ENCODE data around the gene LITAFD.

LITAFD gene

DNA sequence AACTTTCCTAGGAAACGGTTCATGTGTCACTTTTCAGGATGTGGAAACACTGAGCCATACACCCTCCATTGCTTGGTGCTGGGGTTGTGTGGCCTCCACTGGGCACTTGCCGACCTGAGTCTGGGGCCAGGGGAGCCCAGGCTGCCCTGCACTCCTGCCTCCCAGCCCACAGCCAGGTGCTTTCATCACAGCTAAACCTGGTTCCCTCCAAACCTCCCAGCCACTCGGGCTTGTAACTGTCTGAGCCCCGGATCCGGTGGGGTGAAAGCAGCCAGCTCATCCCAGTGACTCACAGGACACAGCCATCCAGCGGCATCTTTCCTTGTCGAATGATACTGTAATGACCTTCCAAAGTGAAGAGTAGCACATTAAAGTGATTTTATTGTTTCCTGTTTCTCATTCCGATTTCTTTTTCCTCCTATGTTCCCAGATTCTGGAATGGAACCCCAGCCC lies 33.2 kb upstream of the LITAFD start:
- H3K23ac ChIP-seq (ENCODE audit: low read length) = no peak overlapping the region
- no peak overlapping the region for H3K9ac ChIP-seq (ENCODE audit: low read length)
- no peak overlapping the region for H2AK5ac ChIP-seq (ENCODE audit: low read length)
- WGBS (ENCODE audit: extremely low coverage, insufficient coverage, low lambda C conversion rate) = no CpG with 5 or more reads among the region's 8 CpGs
- no peak overlapping the region for H4K5ac ChIP-seq (ENCODE audit: low read length)
- no peak overlapping the region for H2BK120ac ChIP-seq (ENCODE audit: low read depth, low read length)
- H4K8ac ChIP-seq (ENCODE audit: low read depth, low read length) = no peak overlapping the region
- H3K27ac ChIP-seq (ENCODE audit: low read depth, low read length) = peak overlapping the region; percentile 13
- no peaks in the 10 kb centered on the region for H3K27me3 ChIP-seq (ENCODE audit: insufficient read depth, low read length, poor library complexity)
- no peaks in the 10 kb centered on the region for H3K4me1 ChIP-seq (ENCODE audit: control insufficient read depth, low read depth, low read length)
- H3K56ac ChIP-seq (ENCODE audit: low read length) = no peak overlapping the region
- no peak overlapping the region for H2BK15ac ChIP-seq (replicated peaks; ENCODE audit: low read depth)
- peaks cover 11% of the 10 kb centered on the region for H3K36me3 ChIP-seq (ENCODE audit: control insufficient read depth, insufficient read depth, low read length)
- no peak overlapping the region for H2BK5ac ChIP-seq (ENCODE audit: low read length)
- H3K4me2 ChIP-seq (ENCODE audit: low read length) = no peak overlapping the region
- no peak for DNase-seq
- peaks cover 7% of the 10 kb centered on the region for H3K79me1 ChIP-seq (ENCODE audit: low read length)
- no peak overlapping the region for H3K4ac ChIP-seq (ENCODE audit: low read depth, low read length)
- no peak overlapping the region for H3K4me3 ChIP-seq (ENCODE audit: low read length)
- H3K18ac ChIP-seq (ENCODE audit: low read length) = no peak overlapping the region
- H3K79me2 ChIP-seq (ENCODE audit: control insufficient read depth, insufficient read depth, low read length) = peaks cover 2% of the 10 kb centered on the region

GRCh38 chr16:8849411-8850011 lies 32.6 kb upstream of the LITAFD start:
- H3K4me2 ChIP-seq (ENCODE audit: low read length) = no peak overlapping the region
- no peak overlapping the region for H3K4me3 ChIP-seq (ENCODE audit: low read length)
- no peak overlapping the region for H4K5ac ChIP-seq (ENCODE audit: low read length)
- no peak overlapping the region for H2BK5ac ChIP-seq (ENCODE audit: low read length)
- WGBS (ENCODE audit: extremely low coverage, insufficient coverage, low lambda C conversion rate) = no CpG with 5 or more reads among the region's 19 CpGs
- H3K27me3 ChIP-seq (ENCODE audit: insufficient read depth, low read length, poor library complexity) = no peaks in the 10 kb centered on the region
- no peak overlapping the region for H3K9ac ChIP-seq (ENCODE audit: low read length)
- H3K79me1 ChIP-seq (ENCODE audit: low read length) = peaks cover 7% of the 10 kb centered on the region
- no peak overlapping the region for H3K4ac ChIP-seq (ENCODE audit: low read depth, low read length)
- no peak overlapping the region for H4K8ac ChIP-seq (ENCODE audit: low read depth, low read length)
- H3K27ac ChIP-seq (ENCODE audit: low read depth, low read length) = no peak overlapping the region
- peaks cover 11% of the 10 kb centered on the region for H3K36me3 ChIP-seq (ENCODE audit: control insufficient read depth, insufficient read depth, low read length)
- H3K18ac ChIP-seq (ENCODE audit: low read length) = no peak overlapping the region
- no peak for DNase-seq
- H2AK5ac ChIP-seq (ENCODE audit: low read length) = no peak overlapping the region
- H2BK15ac ChIP-seq (replicated peaks; ENCODE audit: low read depth) = no peak overlapping the region
- no peak overlapping the region for H2BK120ac ChIP-seq (ENCODE audit: low read depth, low read length)
- H3K79me2 ChIP-seq (ENCODE audit: control insufficient read depth, insufficient read depth, low read length) = peaks cover 2% of the 10 kb centered on the region
- H3K4me1 ChIP-seq (ENCODE audit: control insufficient read depth, low read depth, low read length) = no peaks in the 10 kb centered on the region
- H3K23ac ChIP-seq (ENCODE audit: low read length) = no peak overlapping the region
- no peak overlapping the region for H3K56ac ChIP-seq (ENCODE audit: low read length)

DNA sequence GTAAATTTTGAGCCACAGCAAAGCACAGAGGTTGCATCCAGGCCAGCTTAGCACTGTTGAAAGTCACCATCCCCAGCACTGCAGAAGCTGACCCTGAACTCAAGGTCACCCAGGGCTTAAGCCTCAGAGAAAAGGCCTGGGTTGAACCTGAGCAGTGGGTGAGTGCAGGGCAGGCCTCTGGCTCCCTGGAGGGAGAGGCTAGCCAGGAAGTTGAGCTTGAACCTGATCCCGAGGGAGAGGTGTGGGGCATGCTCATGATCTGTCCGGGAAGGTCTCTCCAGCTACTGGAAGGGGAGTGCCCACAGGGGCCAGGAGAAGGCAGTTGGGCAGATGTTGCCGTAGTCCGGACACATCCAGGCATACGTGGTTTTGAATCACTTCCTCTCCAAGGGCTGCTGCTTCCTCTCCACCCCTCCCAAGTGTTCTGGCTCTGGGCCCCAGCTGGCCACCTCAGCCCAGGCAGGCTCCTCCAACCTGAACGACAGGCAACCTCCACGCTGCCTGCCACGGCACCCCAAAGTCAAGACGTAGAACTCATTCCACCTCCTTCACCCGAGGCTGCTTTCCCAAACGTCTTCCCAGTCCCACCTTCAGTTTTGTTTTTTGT lies 31.8 kb upstream of the LITAFD start:
- H3K27me3 ChIP-seq (ENCODE audit: insufficient read depth, low read length, poor library complexity) = no peaks in the 10 kb centered on the region
- WGBS (ENCODE audit: extremely low coverage, insufficient coverage, low lambda C conversion rate) = no CpG with 5 or more reads among the region's 11 CpGs
- no peak overlapping the region for H4K5ac ChIP-seq (ENCODE audit: low read length)

GRCh38 chr16:8851761-8852403 lies 30.3 kb upstream of the LITAFD start:
- no peak overlapping the region for H2AK5ac ChIP-seq (ENCODE audit: low read length)
- H3K79me1 ChIP-seq (ENCODE audit: low read length) = no peaks in the 10 kb centered on the region
- no peak overlapping the region for H3K4me3 ChIP-seq (ENCODE audit: low read length)
- no peak overlapping the region for H3K27ac ChIP-seq (ENCODE audit: low read depth, low read length)
- no peak overlapping the region for H3K4me2 ChIP-seq (ENCODE audit: low read length)
- DNase-seq = no peak
- no peaks in the 10 kb centered on the region for H3K27me3 ChIP-seq (ENCODE audit: insufficient read depth, low read length, poor library complexity)
- no peak overlapping the region for H4K5ac ChIP-seq (ENCODE audit: low read length)
- H3K23ac ChIP-seq (ENCODE audit: low read length) = no peak overlapping the region
- no peak overlapping the region for H4K8ac ChIP-seq (ENCODE audit: low read depth, low read length)
- H3K4me1 ChIP-seq (ENCODE audit: control insufficient read depth, low read depth, low read length) = no peaks in the 10 kb centered on the region
- H2BK120ac ChIP-seq (ENCODE audit: low read depth, low read length) = no peak overlapping the region
- H3K9ac ChIP-seq (ENCODE audit: low read length) = no peak overlapping the region
- no peak overlapping the region for H3K18ac ChIP-seq (ENCODE audit: low read length)
- no peak overlapping the region for H3K4ac ChIP-seq (ENCODE audit: low read depth, low read length)
- WGBS (ENCODE audit: extremely low coverage, insufficient coverage, low lambda C conversion rate) = no CpG with 5 or more reads among the region's 8 CpGs
- H3K36me3 ChIP-seq (ENCODE audit: control insufficient read depth, insufficient read depth, low read length) = peaks cover 14% of the 10 kb centered on the region
- H3K79me2 ChIP-seq (ENCODE audit: control insufficient read depth, insufficient read depth, low read length) = no peaks in the 10 kb centered on the region
- H2BK15ac ChIP-seq (replicated peaks; ENCODE audit: low read depth) = no peak overlapping the region
- no peak overlapping the region for H2BK5ac ChIP-seq (ENCODE audit: low read length)
- no peak overlapping the region for H3K56ac ChIP-seq (ENCODE audit: low read length)

More for the DNA sequence above, 31.8 kb upstream of the LITAFD start:
- H2BK5ac ChIP-seq (ENCODE audit: low read length) = no peak overlapping the region
- H3K79me2 ChIP-seq (ENCODE audit: control insufficient read depth, insufficient read depth, low read length) = no peaks in the 10 kb centered on the region
- no peak overlapping the region for H2BK15ac ChIP-seq (replicated peaks; ENCODE audit: low read depth)
- H4K8ac ChIP-seq (ENCODE audit: low read depth, low read length) = no peak overlapping the region
- H3K4ac ChIP-seq (ENCODE audit: low read depth, low read length) = no peak overlapping the region
- H3K56ac ChIP-seq (ENCODE audit: low read length) = no peak overlapping the region
- H3K79me1 ChIP-seq (ENCODE audit: low read length) = peaks cover 6% of the 10 kb centered on the region
- no peak overlapping the region for H3K4me3 ChIP-seq (ENCODE audit: low read length)
- no peaks in the 10 kb centered on the region for H3K4me1 ChIP-seq (ENCODE audit: control insufficient read depth, low read depth, low read length)
- no peak overlapping the region for H3K9ac ChIP-seq (ENCODE audit: low read length)
- no peak overlapping the region for H2BK120ac ChIP-seq (ENCODE audit: low read depth, low read length)
- H2AK5ac ChIP-seq (ENCODE audit: low read length) = no peak overlapping the region
- no peak overlapping the region for H3K4me2 ChIP-seq (ENCODE audit: low read length)
- no peak for DNase-seq
- H3K23ac ChIP-seq (ENCODE audit: low read length) = no peak overlapping the region
- H3K27ac ChIP-seq (ENCODE audit: low read depth, low read length) = no peak overlapping the region
- no peak overlapping the region for H3K18ac ChIP-seq (ENCODE audit: low read length)
- H3K36me3 ChIP-seq (ENCODE audit: control insufficient read depth, insufficient read depth, low read length) = peaks cover 12% of the 10 kb centered on the region

- Histone ChIP-seq H3K4me2 (ENCODE audit: low read length) (no peak overlapping the region), H2BK120ac (ENCODE audit: low read depth, low read length) (no peak overlapping the region), H2AK5ac (ENCODE audit: low read length) (no peak overlapping the region), H3K4me1 (ENCODE audit: control insufficient read depth, low read depth, low read length) (no peaks in the 10 kb centered on the region), H3K4me3 (ENCODE audit: low read length) (no peak overlapping the region), H4K8ac (ENCODE audit: low read depth, low read length) (no peak overlapping the region), H3K36me3 (ENCODE audit: control insufficient read depth, insufficient read depth, low read length) (peaks cover 16% of the 10 kb centered on the region), H2BK5ac (ENCODE audit: low read length) (no peak overlapping the region), H3K9ac (ENCODE audit: low read length) (no peak overlapping the region), H3K4ac (ENCODE audit: low read depth, low read length) (no peak overlapping the region), H4K5ac (ENCODE audit: low read length) (no peak overlapping the region), H3K79me2 (ENCODE audit: control insufficient read depth, insufficient read depth, low read length) (no peaks in the 10 kb centered on the region), H2BK15ac (replicated peaks; ENCODE audit: low read depth) (no peak overlapping the region), H3K56ac (ENCODE audit: low read length) (no peak overlapping the region), H3K23ac (ENCODE audit: low read length) (no peak overlapping the region), H3K79me1 (ENCODE audit: low read length) (no peaks in the 10 kb centered on the region), H3K27ac (ENCODE audit: low read depth, low read length) (no peak overlapping the region), H3K18ac (ENCODE audit: low read length) (no peak overlapping the region), H3K27me3 (ENCODE audit: insufficient read depth, low read length, poor library complexity) (no peaks in the 10 kb centered on the region)
- no peak for DNase-seq
- WGBS (ENCODE audit: extremely low coverage, insufficient coverage, low lambda C conversion rate) = no CpG with 5 or more reads among the region's 8 CpGs
Measured at GRCh38 chr16:8852534-8852933, 29.6 kb upstream of the LITAFD start.

All from mesendoderm (in vitro differentiated cells).